HS-27A (cell line): Measurements from ENCODE around the gene VPS16.
"Not testable (repeated sequence)": the region's sequence is repeated elsewhere in the genome, so short reads cannot be mapped to it uniquely, and the experiment has no call there.

Experiments
- DNase-seq: peaks from one replicate; pipeline ENCODE4 v3.0.0-alpha.2; 2012; ENCODE audit warnings: low read depth, missing footprints

VPS16 gene

GRCh38 chr20:2871661-2872458, 31.3 kb downstream of the VPS16 start:
- no peak for DNase-seq

GRCh38 chr20:2872459-2873009, 32.0 kb downstream of the VPS16 start:
- DNase-seq, result no peak

- peak; percentile 68 for DNase-seq
Measured at GRCh38 chr20:2873010-2873746, 32.6 kb downstream of the VPS16 start, which contains the start of gene PTPRA. PTPRA (plus strand) TSS chr20:2873481; CDS start chr20:2964278, 90,797 bp downstream.

- no peak for DNase-seq
Measured at GRCh38 chr20:2873747-2874041, 33.1 kb downstream of the VPS16 start.

GRCh38 chr20:2874456-2874855, 33.9 kb downstream of the VPS16 start:
- no peak for DNase-seq

- no peak for DNase-seq
Measured at GRCh38 chr20:2875690-2876203, 35.2 kb downstream of the VPS16 start.

- no peak for DNase-seq
Measured at GRCh38 chr20:2878515-2878914, 38.0 kb downstream of the VPS16 start.

- no peak for DNase-seq
Measured at GRCh38 chr20:2879146-2879545, 38.6 kb downstream of the VPS16 start.

- DNase-seq, result no peak
Measured at GRCh38 chr20:2880650-2881049, 40.1 kb downstream of the VPS16 start.

- DNase-seq, result no peak
Measured at GRCh38 chr20:2883726-2884637, 43.4 kb downstream of the VPS16 start.

GRCh38 chr20:2887715-2888114, 47.2 kb downstream of the VPS16 start:
- DNase-seq, result no peak

- DNase-seq, result no peak
Measured at GRCh38 chr20:2888224-2888955, 47.8 kb downstream of the VPS16 start.

GRCh38 chr20:2889209-2889608, 48.7 kb downstream of the VPS16 start:
- DNase-seq, result no peak

GRCh38 chr20:2889797-2890196, 49.3 kb downstream of the VPS16 start:
- DNase-seq, result no peak

GRCh38 chr20:2890742-2891141, 50.2 kb downstream of the VPS16 start:
- no peak for DNase-seq

- no peak for DNase-seq
Measured at GRCh38 chr20:2891343-2891742, 50.8 kb downstream of the VPS16 start.

GRCh38 chr20:2892376-2892775, 51.8 kb downstream of the VPS16 start:
- no peak for DNase-seq

GRCh38 chr20:2894221-2894620, 53.7 kb downstream of the VPS16 start:
- DNase-seq, result no peak

GRCh38 chr20:2895154-2895553, 54.6 kb downstream of the VPS16 start:
- DNase-seq, result not testable (repeated sequence)

GRCh38 chr20:2899243-2899642, 58.7 kb downstream of the VPS16 start:
- no peak for DNase-seq
